HG03575 (cell line): ENCODE data around the gene CPT1B.

ENCODE experiments used
- ATAC-seq: cut with Tn5 transposase; IDR thresholded peaks from one replicate; pipeline ENCODE4 v1.9.1; 2021; ENCODE audit not compliant: unreplicated experiment, insufficient number of reproducible peaks, low FRiP score; ENCODE audit errors: extremely low read depth

The CPT1B gene

DNA sequence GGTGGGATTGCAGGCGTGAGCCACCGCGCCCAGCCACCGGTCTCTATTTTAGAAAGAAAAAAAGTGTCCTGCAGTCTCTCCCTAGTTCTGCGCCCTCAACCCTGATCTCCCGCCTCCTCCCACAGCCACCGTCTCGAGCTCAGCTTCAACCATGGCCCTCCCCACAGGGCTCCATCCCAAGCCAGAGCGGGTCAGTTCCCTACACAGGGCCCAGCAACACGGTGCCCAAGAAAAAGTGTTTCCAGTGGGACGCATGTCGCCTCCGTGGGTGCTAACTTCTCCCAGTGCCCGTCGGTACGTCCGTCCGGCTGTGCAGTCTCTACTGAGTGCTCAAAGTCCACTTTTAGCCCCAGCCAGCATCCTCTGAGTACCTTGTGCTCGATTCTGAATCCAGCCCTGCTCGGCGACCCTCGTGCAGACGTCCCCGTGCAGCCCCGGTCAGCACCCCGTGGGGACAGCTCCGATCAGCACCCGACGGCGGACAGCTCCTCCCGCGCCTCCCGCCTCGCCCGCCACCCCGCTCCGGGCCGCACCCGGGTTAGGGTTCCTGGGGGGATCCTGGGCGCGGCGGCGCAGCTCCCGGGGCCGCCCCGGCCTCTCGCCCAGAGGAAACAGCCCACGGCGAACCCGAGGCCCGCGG lies 21.7 kb upstream of the CPT1B start:
- ATAC-seq: no peak

GRCh38 chr22:50597097-50597496 lies 18.9 kb upstream of the CPT1B start:
- ATAC-seq: no peak

- ATAC-seq: no peak
These were observed 17.0 kb upstream of the CPT1B start for GRCh38 chr22:50595189-50595588.

- no peak for ATAC-seq
These were observed 9.2 kb upstream of the CPT1B start for GRCh38 chr22:50587407-50587806.

GRCh38 chr22:50586416-50586815 lies 8.2 kb upstream of the CPT1B start:
- ATAC-seq: no peak

GRCh38 chr22:50585781-50586180 lies 7.6 kb upstream of the CPT1B start:
- no peak for ATAC-seq

GRCh38 chr22:50585238-50585637 lies 7.0 kb upstream of the CPT1B start:
- ATAC-seq: no peak

DNA sequence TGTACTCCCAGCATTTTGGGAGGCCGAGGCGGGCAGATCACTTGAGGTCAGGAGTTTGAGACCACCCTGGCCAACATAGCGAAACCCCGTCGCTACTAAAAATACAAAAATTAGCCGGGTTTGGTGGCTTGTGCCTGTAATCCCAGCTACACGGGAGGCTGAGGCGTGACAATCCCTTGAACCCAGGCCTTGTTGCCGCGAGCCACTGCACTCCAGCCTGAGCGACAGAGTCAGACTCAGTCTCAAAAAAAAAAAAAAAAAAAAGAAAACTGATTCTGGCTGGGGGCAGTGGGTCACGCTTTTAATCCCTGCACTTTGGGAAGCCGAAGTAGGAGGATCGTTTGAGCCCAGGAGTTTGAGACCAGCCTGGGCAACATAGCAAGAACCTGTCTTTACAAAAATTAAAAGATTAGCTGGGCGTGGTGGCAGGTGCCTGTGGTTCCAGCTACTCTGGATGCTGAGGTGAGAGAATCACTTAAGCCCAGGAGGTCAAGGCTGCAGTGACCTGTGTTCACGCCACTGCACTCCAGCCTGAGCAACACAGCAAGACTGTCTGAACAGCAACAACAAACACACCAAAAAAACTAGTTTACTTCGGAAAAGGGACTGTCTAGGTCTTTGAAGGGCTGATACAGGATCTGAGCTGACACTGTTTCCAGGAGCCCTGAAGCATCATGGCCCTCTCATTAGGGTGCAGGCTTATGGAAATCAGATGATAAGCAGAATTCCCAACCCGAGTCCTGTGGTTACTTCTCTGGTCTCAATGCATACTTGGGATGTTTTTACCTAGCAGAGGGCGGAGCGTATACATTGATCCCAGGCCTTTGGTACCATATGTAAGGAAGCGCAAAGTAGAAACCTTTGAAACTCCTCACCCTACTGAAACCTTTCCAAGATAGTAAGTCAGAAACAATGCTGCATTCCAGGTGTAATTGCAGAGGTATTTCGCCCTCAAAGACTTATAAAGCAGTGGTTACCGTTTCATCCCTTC lies 6.2 kb upstream of the CPT1B start:
- no peak for ATAC-seq

- no peak for ATAC-seq
These were observed 5.2 kb upstream of the CPT1B start for GRCh38 chr22:50583294-50583861.

GRCh38 chr22:50582493-50583293 lies 4.5 kb upstream of the CPT1B start, which contains the start of gene CHKB:
Gene CHKB, minus strand, starts transcription at chr22:50582849. Its CDS starts 68 bp downstream, at chr22:50582781.
- ATAC-seq: peak; percentile 49

- ATAC-seq: no peak
These were observed 3.8 kb upstream of the CPT1B start for GRCh38 chr22:50581950-50582492.

GRCh38 chr22:50581031-50581949 lies 3.1 kb upstream of the CPT1B start:
- no peak for ATAC-seq

DNA sequence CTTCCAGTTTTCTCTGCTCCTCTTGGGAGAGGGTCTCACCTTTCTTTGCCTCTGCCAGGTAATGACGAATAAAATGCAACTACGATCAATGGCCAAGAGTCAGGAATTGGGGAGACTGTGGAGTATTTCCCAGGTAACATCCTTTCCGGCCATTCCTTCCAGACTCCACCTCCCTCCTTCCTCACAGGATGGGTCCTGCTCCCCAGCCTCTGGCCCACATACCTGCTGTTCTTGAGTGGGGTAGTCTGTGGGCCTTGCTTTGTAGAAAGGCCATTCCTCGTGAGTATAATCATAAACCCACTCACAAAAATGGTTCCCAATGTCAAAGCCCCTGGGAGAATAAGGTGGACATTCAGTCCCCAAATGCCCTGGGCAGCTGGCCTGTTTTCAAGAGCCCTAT lies 1.5 kb upstream of the CPT1B start:
- no peak for ATAC-seq

DNA sequence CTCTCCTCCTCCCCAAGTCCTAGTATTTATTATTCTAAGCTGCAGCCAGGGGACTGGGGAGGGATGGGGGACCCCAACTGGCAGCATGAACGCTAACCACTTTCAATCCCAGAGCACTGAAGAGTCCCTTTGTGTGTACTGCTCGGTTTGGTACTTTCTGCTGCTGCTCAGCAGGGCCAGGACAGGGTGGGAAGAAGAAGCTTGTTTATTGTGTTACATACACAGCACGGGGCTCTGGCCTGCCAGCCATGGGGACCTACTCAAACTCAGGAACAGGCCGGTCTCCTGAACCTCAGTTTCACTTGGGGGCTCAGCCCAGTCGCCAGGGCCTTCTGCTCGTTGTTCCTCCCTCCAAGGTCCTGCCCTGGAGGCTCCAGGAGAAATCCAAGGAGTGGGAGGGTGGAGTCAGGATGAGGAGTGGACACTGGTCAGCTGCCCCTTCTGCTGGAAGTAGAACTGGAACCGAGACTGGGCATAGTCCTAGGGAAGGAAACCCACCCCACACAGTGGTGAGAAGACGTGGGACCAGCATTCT lies 616 bp upstream of the CPT1B start:
- no peak for ATAC-seq

DNA sequence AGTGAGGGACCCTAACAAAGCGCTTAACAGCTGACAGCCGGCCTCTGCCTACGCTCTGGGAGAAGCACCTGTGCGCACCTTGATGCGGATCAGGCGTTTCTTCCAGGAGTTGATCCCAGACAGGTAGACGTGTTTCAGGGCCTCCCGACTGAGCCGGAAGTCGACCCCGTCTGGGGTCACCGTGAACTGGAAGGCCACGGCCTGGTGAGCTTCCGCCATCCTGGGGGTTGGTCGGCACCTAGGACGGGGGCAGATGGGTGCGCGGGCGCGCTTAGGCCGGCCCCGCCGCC lies 585 bp downstream of the CPT1B start:
- no peak for ATAC-seq

GRCh38 chr22:50576806-50577696 lies 1.2 kb downstream of the CPT1B start:
- no peak for ATAC-seq

- no peak for ATAC-seq
These were observed 2.2 kb downstream of the CPT1B start for GRCh38 chr22:50576070-50576469.
